ENCODE data around the gene EIF4G3.
"Not testable (repeated sequence)": the region's sequence is repeated elsewhere in the genome, so short reads cannot be mapped to it uniquely, and the experiment has no call there.

Gene EIF4G3, protein sequence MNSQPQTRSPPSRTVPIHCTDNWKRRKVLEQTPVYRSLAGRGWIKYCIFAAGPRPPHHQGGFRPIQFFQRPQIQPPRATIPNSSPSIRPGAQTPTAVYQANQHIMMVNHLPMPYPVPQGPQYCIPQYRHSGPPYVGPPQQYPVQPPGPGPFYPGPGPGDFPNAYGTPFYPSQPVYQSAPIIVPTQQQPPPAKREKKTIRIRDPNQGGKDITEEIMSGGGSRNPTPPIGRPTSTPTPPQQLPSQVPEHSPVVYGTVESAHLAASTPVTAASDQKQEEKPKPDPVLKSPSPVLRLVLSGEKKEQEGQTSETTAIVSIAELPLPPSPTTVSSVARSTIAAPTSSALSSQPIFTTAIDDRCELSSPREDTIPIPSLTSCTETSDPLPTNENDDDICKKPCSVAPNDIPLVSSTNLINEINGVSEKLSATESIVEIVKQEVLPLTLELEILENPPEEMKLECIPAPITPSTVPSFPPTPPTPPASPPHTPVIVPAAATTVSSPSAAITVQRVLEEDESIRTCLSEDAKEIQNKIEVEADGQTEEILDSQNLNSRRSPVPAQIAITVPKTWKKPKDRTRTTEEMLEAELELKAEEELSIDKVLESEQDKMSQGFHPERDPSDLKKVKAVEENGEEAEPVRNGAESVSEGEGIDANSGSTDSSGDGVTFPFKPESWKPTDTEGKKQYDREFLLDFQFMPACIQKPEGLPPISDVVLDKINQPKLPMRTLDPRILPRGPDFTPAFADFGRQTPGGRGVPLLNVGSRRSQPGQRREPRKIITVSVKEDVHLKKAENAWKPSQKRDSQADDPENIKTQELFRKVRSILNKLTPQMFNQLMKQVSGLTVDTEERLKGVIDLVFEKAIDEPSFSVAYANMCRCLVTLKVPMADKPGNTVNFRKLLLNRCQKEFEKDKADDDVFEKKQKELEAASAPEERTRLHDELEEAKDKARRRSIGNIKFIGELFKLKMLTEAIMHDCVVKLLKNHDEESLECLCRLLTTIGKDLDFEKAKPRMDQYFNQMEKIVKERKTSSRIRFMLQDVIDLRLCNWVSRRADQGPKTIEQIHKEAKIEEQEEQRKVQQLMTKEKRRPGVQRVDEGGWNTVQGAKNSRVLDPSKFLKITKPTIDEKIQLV (N-terminal part only)

DNA sequence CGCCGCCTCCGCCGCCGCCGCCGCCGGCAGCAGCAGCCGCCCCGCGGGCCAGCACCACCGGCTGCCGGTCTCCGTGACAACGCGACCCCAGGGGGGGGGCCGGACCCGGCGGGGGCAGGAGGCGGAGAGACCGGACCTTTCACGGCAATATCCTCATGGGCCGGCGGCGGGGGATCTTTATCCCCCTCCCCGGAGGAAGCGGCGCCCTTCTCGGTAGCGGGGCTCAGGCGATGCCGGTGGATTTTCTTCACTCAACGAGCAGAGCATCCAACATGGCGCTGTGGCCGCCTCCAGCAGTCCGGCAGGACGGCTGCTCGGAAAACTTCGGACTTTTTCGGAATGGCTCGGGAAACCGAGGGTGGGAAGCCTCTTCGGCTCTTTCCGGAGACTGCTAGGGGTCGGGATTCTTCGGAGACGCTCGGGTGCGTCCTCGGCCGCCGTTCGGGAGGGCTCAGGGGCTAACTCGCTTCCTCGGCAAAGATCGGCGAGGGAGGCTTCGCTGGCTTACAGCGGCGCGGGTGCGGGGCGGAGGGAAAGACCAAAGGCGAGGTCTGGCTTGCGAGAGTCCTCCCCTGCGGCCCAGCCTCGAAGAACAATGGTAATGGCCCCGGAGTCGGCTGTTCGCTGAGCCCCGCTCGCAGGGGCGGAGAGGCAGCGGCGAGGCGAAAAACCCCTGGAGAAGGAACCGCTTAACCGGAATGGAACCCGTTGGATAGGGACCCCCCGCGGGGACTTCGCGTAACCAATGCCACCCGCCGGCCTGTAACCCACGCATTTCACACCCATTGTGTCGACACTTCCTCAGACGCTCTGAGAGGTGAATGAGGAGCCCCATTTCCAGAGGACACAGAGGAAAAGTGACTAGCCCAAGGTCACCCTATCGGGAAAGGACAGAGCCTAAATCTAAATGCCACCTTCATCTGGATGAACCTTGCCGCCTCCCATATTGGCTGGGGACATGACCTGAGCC is at the start of gene EIF4G3:
Gene EIF4G3, minus strand, starts transcription at position 312 of the 970 bp plus-strand sequence. CDS start 174,155 bp downstream, outside the sequence.
- peak; percentile 81 for DNase-seq (ENCODE audit: low read depth)

DNA sequence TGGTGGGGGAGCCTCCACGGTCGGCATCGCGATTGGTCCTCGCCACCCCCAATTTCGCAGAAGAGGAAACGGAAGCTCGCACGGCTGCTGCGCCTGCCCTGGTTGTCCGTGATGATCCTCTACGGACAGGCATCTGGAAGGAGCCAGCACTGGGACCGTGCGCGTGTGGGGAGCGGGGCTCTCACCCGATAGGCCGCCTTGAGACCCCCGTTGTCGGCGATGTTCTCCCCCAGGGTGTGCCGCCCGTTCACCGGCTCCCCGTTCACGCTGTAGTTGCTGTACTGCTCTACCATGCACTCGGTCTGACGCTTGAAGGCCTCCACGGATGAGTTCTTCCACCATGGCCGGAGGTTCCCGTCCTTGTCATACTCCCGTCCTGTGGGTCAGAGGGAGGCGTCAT is 48.4 kb upstream of the EIF4G3 start:
- no peak for DNase-seq (ENCODE audit: low read depth)

DNA sequence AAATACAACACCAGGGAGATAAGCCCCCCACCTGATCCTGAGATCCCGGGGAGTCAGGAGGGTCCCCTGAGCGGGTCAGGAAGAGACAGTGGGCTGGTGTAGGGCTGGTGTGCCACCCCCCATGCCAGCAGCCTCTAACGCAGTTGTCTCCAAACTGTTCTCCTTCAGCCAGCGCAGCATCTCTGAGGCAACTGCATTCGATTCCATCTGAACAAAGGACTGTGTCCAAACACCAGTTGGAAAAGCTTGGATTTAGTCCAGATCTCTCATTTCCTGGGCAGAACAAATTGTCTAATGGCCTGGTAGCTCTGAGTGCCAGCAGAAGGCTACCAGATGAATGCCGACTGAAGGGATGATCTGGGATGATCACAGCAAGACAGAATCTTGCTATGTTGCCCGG is 44.1 kb upstream of the EIF4G3 start:
- no peak for DNase-seq (ENCODE audit: low read depth)

DNA sequence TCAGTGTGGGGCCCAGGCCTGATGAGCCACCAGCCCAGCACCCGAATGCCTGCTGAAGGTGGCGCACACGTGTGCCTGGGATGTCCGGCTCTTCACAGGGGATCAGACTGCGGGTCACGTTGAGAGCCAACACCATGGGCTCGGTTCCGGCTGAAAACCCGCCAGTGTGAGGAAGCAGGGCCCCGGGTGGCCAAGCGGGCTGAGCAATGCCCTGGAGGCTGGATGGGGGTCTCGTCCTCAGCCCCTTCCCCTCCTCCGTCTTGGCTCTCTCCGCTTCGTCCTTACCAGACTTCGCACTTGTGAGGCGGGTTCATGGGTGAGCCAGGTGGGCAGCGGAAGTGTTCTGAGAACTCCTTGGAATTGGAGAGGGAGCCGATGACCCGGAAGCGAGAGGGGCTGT is 43.0 kb upstream of the EIF4G3 start:
- DNase-seq (ENCODE audit: low read depth): no peak

DNA sequence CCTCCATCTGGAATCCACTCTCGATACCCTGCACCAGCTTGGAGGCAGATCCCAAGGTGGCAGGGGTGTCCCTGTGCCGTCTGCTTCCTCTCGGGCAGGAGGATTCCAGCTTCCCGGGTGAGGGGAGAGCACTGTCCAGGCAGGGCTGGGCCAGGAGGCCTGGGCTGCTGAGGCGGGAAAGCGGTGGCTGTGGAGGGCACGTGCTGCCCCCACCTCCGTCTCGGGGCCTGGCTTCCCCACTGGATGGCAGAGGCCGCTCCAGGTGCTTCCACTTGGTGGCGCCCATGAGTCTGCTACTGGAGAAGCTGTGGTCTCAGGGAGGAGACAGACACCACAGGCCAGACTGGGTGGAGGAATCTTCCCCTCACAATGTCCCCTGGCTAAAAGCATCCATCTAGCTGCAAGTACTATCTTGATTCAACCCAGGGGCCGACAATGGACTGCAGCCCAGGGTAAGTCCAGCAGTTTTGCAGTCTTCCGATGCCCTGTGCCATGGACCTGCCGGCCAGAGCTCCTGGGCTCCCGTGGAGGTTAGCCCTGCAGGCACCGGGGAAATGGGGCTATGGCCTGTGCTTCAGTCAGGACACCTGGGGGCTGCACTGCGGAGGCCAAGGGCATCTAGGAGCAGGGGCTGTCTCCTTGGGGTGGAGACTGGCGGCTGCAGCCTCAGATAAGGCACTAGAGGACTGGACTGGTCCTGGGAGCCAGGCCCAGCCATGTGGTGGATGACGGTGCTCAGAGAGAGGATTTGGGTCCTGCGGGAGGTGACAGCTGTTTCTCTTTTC is 41.3 kb upstream of the EIF4G3 start:
- no peak for DNase-seq (ENCODE audit: low read depth)

DNA sequence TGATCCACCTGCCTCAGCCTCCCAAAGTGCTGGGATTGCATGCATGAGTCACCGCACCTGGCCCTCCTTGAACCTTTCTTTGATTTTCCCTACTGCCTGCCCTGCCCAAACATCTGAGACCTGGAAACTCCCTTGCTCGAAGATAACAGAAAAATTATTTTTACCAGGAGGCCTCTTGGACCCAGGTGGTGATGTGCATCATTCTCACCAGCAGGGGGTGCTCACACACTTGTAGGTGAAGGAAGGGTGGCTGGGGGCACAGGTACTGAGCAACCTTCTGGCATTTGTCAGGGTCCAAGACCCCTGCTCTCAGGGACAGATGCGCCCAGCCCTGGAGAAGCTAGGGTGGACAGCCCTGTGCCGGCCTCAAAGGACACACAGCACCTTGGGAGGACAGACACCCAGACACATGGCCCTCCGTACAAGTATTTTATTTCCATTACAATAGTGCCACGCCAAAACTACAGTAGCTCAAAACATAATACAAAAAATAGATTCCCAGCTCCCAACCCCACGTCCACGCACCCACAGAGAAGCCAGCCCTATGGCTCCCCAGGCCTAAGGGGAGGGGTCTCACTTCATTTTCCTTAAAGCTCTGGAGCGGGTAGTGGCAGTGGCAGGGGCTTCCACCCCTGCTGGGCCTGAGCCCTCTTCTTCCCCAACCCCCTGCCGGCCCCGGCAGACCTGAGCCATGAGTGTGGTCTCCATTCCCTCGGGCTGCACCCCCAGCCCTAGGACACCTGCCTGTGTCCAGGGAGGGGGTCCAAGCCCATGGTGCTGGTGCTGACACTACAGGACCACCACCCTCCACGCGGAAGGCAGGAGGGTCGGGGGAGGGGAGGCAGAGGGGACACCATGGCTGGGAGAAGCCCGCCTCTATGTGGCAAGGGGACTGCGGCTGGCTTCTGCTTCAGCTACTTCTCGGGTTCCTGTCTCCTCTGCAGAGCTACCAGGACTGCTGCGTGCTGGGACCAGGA is 40.4 kb upstream of the EIF4G3 start:
- DNase-seq (ENCODE audit: low read depth): no peak

DNA sequence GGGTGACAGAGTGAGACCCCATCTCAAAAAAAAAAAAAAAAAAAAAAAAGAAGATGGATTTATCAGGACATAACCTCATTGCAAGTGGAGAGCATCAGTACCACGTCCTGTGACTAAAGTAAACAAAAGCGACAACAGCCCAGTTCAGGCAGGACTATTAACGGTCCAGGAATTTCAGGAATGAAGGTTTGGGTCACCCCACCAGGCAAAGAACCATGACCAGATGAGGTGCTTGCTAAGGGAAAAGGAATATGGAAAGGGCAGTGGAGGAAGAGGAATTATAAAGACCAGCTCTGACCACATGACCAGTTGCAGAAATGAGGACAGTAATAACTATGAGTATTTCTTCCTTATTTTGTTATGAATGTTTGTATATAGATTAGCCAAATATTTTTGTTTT is 35.4 kb upstream of the EIF4G3 start:
- no peak for DNase-seq (ENCODE audit: low read depth)

DNA sequence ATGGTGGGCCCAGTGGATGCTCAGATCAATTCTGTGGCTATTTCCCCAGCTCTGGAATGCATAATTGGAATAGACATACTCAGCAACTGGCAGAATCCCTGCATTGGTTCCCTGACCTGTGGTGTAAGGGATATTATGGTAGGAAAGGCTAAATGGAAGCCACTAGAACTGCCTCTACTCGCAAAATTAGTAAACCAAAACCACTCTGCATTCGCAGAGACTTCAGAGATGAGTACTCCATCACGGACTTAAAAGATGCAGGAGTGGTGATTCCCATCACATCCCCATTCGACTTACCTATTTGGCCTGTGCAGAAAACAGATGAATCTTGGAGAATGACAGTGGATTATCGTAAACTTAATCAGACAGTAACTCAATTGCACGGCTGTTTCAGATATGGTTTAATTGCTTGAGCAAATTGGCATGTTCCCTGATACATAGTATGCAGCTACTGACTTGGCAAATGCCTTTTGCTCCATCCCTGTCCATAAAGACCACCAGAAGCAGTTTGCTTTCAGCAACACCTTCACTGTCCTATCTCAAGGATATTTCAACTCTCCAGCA is 31.5 kb upstream of the EIF4G3 start:
- not testable (repeated sequence) for DNase-seq (ENCODE audit: low read depth)

DNA sequence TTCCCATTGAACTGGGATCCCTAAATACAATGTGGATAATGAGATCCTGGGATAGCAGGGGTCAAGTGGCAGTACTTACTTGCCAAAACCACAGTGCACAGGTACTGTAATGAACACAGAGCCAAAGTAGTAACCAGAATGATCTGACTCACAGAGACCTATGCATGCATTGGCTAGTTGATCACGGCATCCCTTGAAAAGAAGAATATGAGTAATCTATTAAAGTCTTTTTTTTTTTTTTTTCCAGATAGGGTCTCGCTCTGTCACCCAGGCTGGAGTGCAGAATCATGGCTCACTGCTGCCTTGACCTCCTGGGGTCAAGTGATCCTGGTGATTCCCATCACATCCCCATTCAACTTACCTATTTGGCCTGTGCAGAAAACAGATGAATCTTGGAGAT is 29.4 kb upstream of the EIF4G3 start:
- DNase-seq (ENCODE audit: low read depth): no peak

DNA sequence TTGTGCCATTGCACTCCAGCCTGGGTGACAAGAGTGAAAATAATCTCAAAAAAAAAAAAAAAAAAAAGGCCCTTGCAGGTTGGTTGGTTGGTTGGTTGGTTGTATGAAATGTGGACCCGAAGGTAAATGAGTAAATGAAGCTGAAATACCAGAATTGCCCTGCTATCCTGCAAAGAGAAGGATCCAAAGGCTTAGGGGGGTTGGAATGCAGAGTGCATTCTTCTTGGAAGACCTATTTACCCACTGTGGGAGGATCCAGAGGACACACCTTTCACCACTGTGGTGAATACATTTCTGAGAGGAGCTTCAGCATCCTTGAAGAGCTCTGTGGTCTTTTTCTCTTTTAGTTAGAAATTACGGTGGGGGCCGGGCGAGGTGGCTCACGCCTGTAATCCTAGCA is 28.7 kb upstream of the EIF4G3 start:
- DNase-seq (ENCODE audit: low read depth): no peak

DNA sequence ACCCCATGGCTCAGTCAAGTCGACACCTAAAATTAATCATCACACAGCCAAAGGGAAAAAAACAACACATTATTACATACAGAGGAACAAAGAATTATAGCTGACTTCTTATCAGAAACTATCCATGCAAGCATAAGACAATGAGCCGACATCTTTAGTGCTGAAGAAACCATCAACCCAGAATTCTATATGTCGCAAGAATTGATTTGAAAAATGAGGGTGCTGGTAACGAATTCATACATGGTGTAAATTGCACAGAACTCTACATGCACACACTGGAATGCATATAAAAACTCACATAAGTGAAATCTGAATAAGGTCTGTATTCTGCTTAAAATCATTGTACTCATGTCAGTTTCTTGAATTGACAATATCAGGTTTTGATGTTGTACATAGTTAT is 25.0 kb upstream of the EIF4G3 start:
- DNase-seq (ENCODE audit: low read depth): no peak

DNA sequence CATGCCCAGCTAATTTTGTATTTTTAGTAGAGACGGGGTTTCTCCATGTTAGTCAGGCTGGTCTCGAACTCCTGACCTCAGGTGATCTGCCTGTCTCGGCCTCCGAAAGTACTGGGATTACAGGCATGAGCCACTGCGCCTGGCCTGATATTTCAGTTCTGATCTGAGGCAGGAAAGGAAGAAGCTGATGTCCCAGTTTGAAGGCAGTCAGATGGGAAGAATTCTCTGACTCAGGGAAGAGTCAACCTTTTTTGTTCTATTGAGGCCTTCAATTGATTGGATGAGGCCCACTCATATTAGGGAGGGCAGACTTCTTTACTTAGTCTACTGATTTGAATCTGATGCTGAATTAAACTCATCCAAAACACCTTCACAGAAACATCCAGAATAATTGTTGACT is 24.5 kb upstream of the EIF4G3 start:
- not testable (repeated sequence) for DNase-seq (ENCODE audit: low read depth)

DNA sequence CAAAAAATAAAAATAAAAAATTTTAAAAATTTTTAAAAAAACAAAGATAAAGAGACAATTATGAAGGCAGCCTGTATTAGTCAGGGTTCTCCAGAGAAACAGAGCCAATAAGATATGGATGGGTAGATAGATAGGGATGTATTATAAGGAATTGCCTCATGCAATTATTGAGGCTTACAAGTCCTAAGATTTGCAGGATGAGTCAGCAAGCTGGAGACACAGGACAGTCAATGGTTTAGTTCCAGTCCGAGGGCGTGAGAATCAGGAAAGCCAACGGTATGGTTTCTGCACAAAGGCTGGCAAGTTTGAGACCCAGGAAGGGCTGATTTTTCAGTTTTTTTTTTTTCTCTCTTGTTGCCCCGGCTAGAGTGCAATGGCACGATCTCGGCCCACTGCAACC is 24.1 kb upstream of the EIF4G3 start:
- DNase-seq (ENCODE audit: low read depth): no peak

DNA sequence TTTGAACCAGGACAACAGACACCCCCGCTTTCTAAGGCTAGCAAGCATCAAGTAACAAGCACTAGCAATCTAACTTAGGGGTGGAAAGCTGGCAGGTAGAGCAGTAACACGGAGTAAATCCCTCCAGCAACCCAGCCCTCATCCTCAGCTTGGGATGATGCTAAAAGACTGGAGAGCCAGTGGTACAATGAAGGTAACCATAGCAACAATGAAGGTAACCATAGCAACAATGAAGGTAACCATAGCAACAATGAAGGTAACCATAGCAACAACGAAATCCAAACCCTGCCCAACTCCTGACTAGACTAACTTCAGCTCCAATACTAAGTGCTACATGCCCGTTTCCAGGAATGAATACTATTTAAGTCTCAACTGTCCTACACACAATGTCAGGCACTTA is 22.2 kb upstream of the EIF4G3 start:
- no peak for DNase-seq (ENCODE audit: low read depth)

DNA sequence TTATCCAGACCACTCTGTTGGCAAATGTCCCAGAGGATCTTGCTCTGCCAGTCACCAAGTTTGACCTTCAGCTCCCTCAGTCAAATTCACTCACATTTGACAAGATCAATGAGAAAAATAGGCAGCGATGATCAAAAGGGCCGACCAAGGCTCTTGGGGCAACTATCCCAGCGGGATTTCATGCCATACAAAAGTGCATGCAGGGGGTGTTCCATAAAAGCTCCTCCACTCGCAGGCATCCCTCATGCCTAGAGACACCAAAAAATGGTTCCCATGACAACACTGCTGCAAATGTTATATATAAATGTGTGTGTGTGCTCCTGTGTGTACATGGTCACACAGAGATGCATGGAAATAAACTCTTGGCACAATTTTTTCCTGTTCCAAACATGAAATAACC is 16.2 kb upstream of the EIF4G3 start:
- DNase-seq (ENCODE audit: low read depth): no peak

DNA sequence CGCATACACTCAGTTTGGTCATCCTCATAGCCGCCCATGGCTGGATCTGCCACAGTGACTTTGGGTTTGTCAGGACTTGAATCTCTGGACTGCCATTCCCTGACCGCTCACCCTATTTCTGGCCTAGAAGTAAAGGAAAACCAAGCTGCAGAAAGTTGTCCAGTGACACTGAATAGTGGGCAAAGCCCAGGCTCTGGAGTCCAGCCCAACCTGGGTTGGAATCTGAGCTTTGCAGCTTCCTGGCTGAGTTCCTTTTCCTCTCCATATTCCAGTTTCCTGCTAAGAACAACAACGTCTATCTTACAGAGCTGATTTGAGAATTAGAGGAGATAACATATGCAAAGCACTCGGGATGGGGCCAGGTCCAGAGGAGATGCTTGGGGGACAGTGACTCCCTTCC is 15.6 kb upstream of the EIF4G3 start:
- DNase-seq (ENCODE audit: low read depth): no peak

DNA sequence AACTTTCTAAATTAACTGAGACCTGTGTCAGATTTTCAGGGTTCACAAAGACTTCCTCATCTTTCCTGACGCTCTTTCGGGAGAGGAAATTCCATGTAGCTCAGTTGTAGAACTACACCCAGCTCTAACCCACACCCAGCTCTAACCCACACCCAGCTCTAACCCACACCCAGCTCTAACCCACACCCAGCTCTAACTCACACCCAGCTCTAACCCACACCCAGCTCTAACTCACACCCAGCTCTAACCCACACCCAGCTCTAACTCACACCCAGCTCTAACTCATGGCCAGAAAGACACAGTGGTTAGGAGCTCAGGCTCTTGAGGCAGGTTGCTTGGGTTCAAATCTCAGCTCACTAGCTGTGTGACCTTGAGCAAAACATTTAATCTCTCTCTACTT is 14.1 kb upstream of the EIF4G3 start:
- DNase-seq (ENCODE audit: low read depth): not testable (repeated sequence)

DNA sequence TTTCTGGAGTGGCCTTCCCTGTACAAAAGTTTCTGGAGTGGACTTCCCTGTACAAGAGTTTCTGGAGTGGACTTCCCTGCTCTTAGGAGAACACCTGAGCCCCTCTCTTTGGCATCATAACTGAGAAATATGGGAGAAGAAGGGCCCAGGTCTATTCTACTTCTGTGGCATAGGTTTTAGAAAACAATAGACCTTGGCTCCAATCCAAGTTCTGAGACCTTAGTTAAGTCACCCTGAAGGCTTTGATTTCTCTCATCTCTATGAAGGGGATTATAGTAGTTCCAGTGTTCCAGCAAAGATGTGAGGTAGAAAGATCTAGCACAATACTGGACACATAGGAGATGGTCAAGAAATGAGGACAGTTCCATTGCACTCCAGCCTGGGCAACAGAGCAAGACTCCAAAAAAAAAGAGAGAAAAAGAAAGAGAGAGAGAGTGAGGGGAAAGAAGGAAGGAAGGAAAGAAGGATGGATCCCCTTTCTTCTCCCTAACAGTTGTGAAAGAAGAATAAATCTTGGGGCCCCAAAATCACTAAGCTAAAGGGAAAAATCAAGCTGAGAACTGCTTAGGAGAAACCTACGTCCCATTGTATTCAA is 13.3 kb upstream of the EIF4G3 start:
- DNase-seq (ENCODE audit: low read depth): no peak

DNA sequence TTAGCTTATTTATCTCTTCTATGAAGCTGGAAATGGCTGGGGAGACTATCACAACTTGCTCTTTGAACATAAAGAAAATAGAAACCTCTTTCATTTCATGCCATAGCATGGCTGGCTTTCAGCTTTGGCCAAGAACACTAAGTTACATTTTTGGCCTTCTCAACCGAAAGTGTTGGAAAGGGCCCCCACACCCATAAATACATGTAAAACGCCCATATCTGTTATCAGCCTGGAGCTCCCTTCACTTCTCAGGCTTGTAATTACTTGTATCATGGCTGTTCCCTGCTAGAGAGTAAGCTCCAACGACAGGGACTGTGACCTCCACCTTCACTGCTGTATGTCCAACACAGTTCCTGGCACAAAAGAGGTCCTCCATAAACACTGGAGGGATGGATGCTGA is 12.7 kb upstream of the EIF4G3 start:
- DNase-seq (ENCODE audit: low read depth): no peak
